ENCODE results near the gene COX4I1.

DNA sequence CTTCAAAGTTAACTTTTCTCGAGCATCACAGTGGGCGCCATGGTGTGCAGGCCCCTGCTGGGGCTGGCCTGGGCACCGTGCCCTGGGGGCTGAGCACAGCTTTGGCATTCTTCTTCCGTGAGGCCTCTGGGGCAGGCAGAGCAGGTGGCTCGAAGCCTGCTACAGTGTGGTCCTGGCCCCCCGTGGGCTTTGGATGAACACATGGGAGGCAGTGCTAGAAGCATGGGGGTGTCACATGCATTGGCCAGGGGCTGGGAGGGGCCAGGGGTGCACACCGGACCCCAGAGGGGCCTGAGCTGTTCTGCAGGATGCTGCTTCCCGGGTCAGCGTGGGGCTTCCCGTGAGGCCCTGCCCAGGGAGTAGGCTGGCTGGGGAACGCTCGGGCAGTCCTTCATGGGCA lies 36.5 kb upstream of the COX4I1 start:
- TF ChIP-seq, protein P1, sequence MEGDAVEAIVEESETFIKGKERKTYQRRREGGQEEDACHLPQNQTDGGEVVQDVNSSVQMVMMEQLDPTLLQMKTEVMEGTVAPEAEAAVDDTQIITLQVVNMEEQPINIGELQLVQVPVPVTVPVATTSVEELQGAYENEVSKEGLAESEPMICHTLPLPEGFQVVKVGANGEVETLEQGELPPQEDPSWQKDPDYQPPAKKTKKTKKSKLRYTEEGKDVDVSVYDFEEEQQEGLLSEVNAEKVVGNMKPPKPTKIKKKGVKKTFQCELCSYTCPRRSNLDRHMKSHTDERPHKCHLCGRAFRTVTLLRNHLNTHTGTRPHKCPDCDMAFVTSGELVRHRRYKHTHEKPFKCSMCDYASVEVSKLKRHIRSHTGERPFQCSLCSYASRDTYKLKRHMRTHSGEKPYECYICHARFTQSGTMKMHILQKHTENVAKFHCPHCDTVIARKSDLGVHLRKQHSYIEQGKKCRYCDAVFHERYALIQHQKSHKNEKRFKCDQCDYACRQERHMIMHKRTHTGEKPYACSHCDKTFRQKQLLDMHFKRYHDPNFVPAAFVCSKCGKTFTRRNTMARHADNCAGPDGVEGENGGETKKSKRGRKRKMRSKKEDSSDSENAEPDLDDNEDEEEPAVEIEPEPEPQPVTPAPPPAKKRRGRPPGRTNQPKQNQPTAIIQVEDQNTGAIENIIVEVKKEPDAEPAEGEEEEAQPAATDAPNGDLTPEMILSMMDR (IDR thresholded peaks at IDR 0.05) = no peak
- no peak for TF ChIP-seq EZH2 (IDR thresholded peaks at IDR 0.05; ENCODE audit: borderline replicate concordance, insufficient read depth, low read depth, low read length, poor library complexity, severe bottlenecking)

All from B cell (primary cell).